ENCODE data around the gene TEX10. TPM values are rescaled to one million over a fixed set of nuclear protein-coding genes. Genes with fewer than 3 reads are reported as not detected.

Gene TEX10
- total and polyA plus RNA-seq, 2 donors (not counting 3 experiments of a cell fraction or from before 2014, with no cell fraction given) = 13.6 to 21.2 TPM

DNA sequence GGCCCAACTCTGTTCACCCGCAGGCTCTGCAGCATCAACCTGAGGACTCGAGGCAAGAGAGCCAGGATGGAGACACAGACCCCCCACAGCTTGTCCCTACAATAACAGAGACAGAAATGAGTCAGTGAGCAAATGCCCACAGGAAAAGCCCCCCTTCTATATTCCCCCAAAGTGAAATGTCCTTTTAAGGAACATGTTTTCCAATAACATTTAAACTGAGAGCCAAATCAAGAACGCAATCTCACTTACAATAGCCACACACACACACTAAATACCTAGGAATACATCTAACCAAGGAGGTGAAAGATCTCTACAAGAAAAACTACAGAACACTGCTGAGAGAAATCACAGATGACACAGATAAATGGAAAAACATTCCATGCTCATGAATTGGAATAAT lies 49.0 kb downstream of the TEX10 start:
- H3K27ac ChIP-seq (ENCODE audit: insufficient read depth, low read depth, low read length) = no peak overlapping the region
- dilution Hi-C loops (cut with MboI; ENCODE audit: extremely low pct_ligation_motif_present, low sequenced_read_pairs) = no loop called here

More for the DNA sequence above, 49.0 kb downstream of the TEX10 start:
- H2AFZ ChIP-seq (ENCODE audit: low read depth, low read length) = no peak overlapping the region
- CTCF ChIA-PET = interaction anchor here (0.7 kb wide), 1 partner anchor 21 kb away, joined by 3 read pairs; no protein-coding TSS in a partner anchor
- no peak overlapping the region for H3K4me2 ChIP-seq (ENCODE audit: insufficient read depth, low read length)
- H3K9me3 ChIP-seq (replicated peaks; ENCODE audit: control insufficient read depth, insufficient read depth, low read length) = no peaks in the 10 kb centered on the region
- H4K20me1 ChIP-seq (replicated peaks; ENCODE audit: control insufficient read depth, extremely low read depth, insufficient read depth, low read length) = no peaks in the 10 kb centered on the region
- POLR2A ChIA-PET = no interaction called here
- no peak overlapping the region for H3K9ac ChIP-seq (replicated peaks; ENCODE audit: extremely low read depth, insufficient read depth, low read length)
- DNase-seq (ENCODE audit: low read depth, low spot score) = peak; percentile 8
- no TSS peak for BruUV-seq (replicated peaks)
- no peaks in the 10 kb centered on the region for H3K4me1 ChIP-seq (ENCODE audit: control insufficient read depth, extremely low read depth, insufficient read depth, low read length)
- no peak for FAIRE-seq
- TF ChIP-seq EZH2 (IDR thresholded peaks at IDR 0.05; ENCODE audit: borderline replicate concordance, low read depth, low read length, severe bottlenecking) = no peak
- TF ChIP-seq GATA2 (IDR thresholded peaks at IDR 0.05; ENCODE audit: insufficient read depth, insufficient read length, low read depth, low read length) = no peak
- TF ChIP-seq FOS (IDR thresholded peaks at IDR 0.05; ENCODE audit: borderline replicate concordance, insufficient read depth, low read length) = no peak
- no peak for TF ChIP-seq JUN (IDR thresholded peaks at IDR 0.05; ENCODE audit: borderline replicate concordance, insufficient read depth, insufficient read length, low read depth)
- no peak for TF ChIP-seq MYC (IDR thresholded peaks at IDR 0.05; ENCODE audit: low read depth, low read length)
- TF ChIP-seq, protein P1, sequence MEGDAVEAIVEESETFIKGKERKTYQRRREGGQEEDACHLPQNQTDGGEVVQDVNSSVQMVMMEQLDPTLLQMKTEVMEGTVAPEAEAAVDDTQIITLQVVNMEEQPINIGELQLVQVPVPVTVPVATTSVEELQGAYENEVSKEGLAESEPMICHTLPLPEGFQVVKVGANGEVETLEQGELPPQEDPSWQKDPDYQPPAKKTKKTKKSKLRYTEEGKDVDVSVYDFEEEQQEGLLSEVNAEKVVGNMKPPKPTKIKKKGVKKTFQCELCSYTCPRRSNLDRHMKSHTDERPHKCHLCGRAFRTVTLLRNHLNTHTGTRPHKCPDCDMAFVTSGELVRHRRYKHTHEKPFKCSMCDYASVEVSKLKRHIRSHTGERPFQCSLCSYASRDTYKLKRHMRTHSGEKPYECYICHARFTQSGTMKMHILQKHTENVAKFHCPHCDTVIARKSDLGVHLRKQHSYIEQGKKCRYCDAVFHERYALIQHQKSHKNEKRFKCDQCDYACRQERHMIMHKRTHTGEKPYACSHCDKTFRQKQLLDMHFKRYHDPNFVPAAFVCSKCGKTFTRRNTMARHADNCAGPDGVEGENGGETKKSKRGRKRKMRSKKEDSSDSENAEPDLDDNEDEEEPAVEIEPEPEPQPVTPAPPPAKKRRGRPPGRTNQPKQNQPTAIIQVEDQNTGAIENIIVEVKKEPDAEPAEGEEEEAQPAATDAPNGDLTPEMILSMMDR (IDR thresholded peaks at IDR 0.05; ENCODE audit: extremely low read depth in 1 of 2, insufficient read depth in 1 of 2, low read depth in 1 of 2, low read length in 2 of 2) = no peak
- TF ChIP-seq, protein P2, sequence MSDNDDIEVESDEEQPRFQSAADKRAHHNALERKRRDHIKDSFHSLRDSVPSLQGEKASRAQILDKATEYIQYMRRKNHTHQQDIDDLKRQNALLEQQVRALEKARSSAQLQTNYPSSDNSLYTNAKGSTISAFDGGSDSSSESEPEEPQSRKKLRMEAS (IDR thresholded peaks at IDR 0.05; ENCODE audit: insufficient read depth, insufficient read length) = no peak
- no peak for TF ChIP-seq POLR2A (IDR thresholded peaks at IDR 0.05; ENCODE audit: low read depth, low read length)
- TF ChIP-seq POLR2AphosphoS5 (IDR thresholded peaks at IDR 0.05; ENCODE audit: insufficient read depth, low read depth, low read length) = no peak
- peaks cover 8% of the 10 kb centered on the region for H3K79me2 ChIP-seq (ENCODE audit: control insufficient read depth, insufficient read depth, low read length)
- no peak overlapping the region for H3K4me3 ChIP-seq (replicated peaks in 1 of 3; ENCODE audit: insufficient read depth in 1 of 3, low read depth in 1 of 3, low read length in 3 of 3)
- no peaks in the 10 kb centered on the region for H3K27me3 ChIP-seq (ENCODE audit: control insufficient read depth in 2 of 2, insufficient read depth in 2 of 2, low read length in 2 of 2)
- H3K36me3 ChIP-seq (ENCODE audit: control insufficient read depth in 2 of 2, extremely low read depth in 1 of 2, insufficient read depth in 2 of 2, low read length in 2 of 2) = peaks cover 13% of the 10 kb centered on the region in 2 experiments
- H3K9me1 ChIP-seq (replicated peaks; ENCODE audit: control insufficient read depth, extremely low read depth, insufficient read depth, low read length) = no peaks in the 10 kb centered on the region
- intact Hi-C loops (cut with micrococcal nuclease) = no loop called here
